Measurements from ENCODE around the gene ANP32A. TPM values are rescaled to one million over a fixed set of nuclear protein-coding genes. Genes with fewer than 3 reads are reported as not detected.

The ANP32A gene
- total RNA-seq = 65.6 and 86.5 TPM in 2 replicates

GRCh38 chr15:68820295-68821189 is at the start of gene ANP32A:
Gene ANP32A (minus strand): TSS chr15:68820895. CDS start chr15:68820751, 144 bp downstream.

Other genes starting within 250 kb of the ANP32A start
- 2.7 and 6.6 TPM in 2 replicates for gene CORO2B, start 241.9 kb downstream of the ANP32A start, total RNA-seq
- 1.0 and 1.4 TPM in 2 replicates for gene SPESP1, start 109.6 kb upstream of the ANP32A start, total RNA-seq
- gene NOX5, start 193.8 kb upstream of the ANP32A start, total RNA-seq = under 0.01 TPM in 1 of 2 replicates, not detected in the other